GM23338 (cell line): ENCODE results near the gene FN1. TPM values are rescaled to one million over a fixed set of nuclear protein-coding genes. Genes with fewer than 3 reads are reported as not detected.

Source experiments
- ATAC-seq: fragments of 200-7000 bp; cut with Tn5 transposase; 3 replicates; pipeline ENCODE4 v1.9.1; 2020
- DNase-seq: peaks from one replicate; pipeline ENCODE4 v3.0.0-alpha.2; 2015; ENCODE audit warnings: low spot score
- H2AFZ ChIP-seq: fragments of 200-600 bp; sonication (generic); 2 replicates; pipeline ENCODE4 v1.8.0; 2016; ENCODE audit warnings: antibody characterized with exemption, mild to moderate bottlenecking, moderate library complexity
- H3F3A ChIP-seq: fragments of 200-600 bp; sonication (generic); replicated peaks from 2 replicates; pipeline ENCODE4 v1.8.0; 2017; ENCODE audit warnings: antibody characterized with exemption, mixed run types, low read depth
- H3K27ac ChIP-seq: fragments of 200-600 bp; sonication (generic); 2 replicates; pipeline ENCODE4 v1.6.1; 2016; ENCODE audit warnings: low read depth
- H3K27me3 ChIP-seq: fragments of 200-600 bp; sonication (generic); 2 replicates; pipeline ENCODE4 v1.8.0; 2016; ENCODE audit warnings: mild to moderate bottlenecking, mixed run types, moderate library complexity; ENCODE audit not compliant: insufficient read depth
- H3K36me3 ChIP-seq: fragments of 200-600 bp; sonication (generic); 2 replicates; pipeline ENCODE4 v1.8.0; 2016; ENCODE audit warnings: mild to moderate bottlenecking; ENCODE audit not compliant: insufficient read depth
- H3K4me1 ChIP-seq: fragments of 200-600 bp; sonication (generic); 2 replicates; pipeline ENCODE4 v1.8.0; 2016; ENCODE audit warnings: mild to moderate bottlenecking, moderate library complexity; ENCODE audit not compliant: insufficient read depth
- H3K4me2 ChIP-seq: fragments of 200-600 bp; sonication (generic); 2 replicates; pipeline ENCODE4 v1.7.1; 2017; ENCODE audit warnings: mixed run types
- H3K4me3 ChIP-seq: fragments of 200-600 bp; sonication (generic); 2 replicates; pipeline ENCODE4 v1.6.1; 2016; ENCODE audit warnings: mixed run types
- H3K79me2 ChIP-seq: fragments of 200-600 bp; sonication (generic); replicated peaks from 2 replicates; pipeline ENCODE4 v1.8.0; 2017; ENCODE audit warnings: mild to moderate bottlenecking; ENCODE audit not compliant: insufficient read depth
- H3K9me2 ChIP-seq: fragments of 200-600 bp; sonication (generic); 2 replicates; pipeline ENCODE4 v1.8.0; 2017; ENCODE audit not compliant: insufficient read depth
- H4K20me1 ChIP-seq: fragments of 200-600 bp; sonication (generic); replicated peaks from 2 replicates; pipeline ENCODE4 v1.8.0; 2017; ENCODE audit warnings: mild to moderate bottlenecking; ENCODE audit not compliant: insufficient read depth
- H3K27ac Mint-ChIP-seq: 2 replicates; pipeline ENCODE4 v1.8.0; 2020; ENCODE audit warnings: inconsistent platforms, mild to moderate bottlenecking, moderate library complexity, mixed read lengths
- H3K27me3 Mint-ChIP-seq: 3 replicates; pipeline ENCODE4 v1.8.0; 2022; ENCODE audit warnings: low read depth, mild to moderate bottlenecking, moderate library complexity, mixed read lengths, inconsistent platforms; ENCODE audit not compliant: insufficient read depth, poor library complexity
- H3K36me3 Mint-ChIP-seq: 3 replicates; pipeline ENCODE4 v1.8.0; 2021; ENCODE audit warnings: low read depth, mild to moderate bottlenecking, inconsistent platforms, moderate library complexity, mixed read lengths
- H3K4me1 Mint-ChIP-seq: 3 replicates; pipeline ENCODE4 v1.8.0; 2020; ENCODE audit warnings: mild to moderate bottlenecking, inconsistent platforms, mixed read lengths
- H3K4me3 Mint-ChIP-seq: 3 replicates; pipeline ENCODE4 v1.8.0; 2021; ENCODE audit warnings: moderate library complexity, mild to moderate bottlenecking, inconsistent platforms, mixed read lengths
- H3K9me3 Mint-ChIP-seq: 3 replicates; pipeline ENCODE4 v1.8.0; 2020; ENCODE audit warnings: moderate library complexity, mild to moderate bottlenecking, inconsistent platforms, mixed read lengths
- ETS1 ChIP-seq: IDR thresholded peaks from 2 replicates; pipeline ENCODE4 v1.6.1; 2016; ENCODE audit warnings: antibody characterized with exemption
- EZH2phosphoT487 ChIP-seq: fragments of 200-600 bp; sonication (generic); IDR thresholded peaks from one replicate; pipeline ENCODE4 v1.8.1; 2018; ENCODE audit warnings: antibody characterized with exemption; ENCODE audit not compliant: unreplicated experiment
- JUNB ChIP-seq: IDR thresholded peaks from one replicate; pipeline ENCODE4 v1.6.1; 2016; ENCODE audit warnings: antibody characterized with exemption; ENCODE audit not compliant: unreplicated experiment
- NANOG ChIP-seq: IDR thresholded peaks from 2 replicates; pipeline ENCODE4 v1.6.1; 2016; ENCODE audit warnings: antibody characterized with exemption, borderline replicate concordance
- POLR2AphosphoS5 ChIP-seq: IDR thresholded peaks from 2 replicates; pipeline ENCODE4 v1.6.1; 2016; ENCODE audit warnings: antibody characterized with exemption, low read depth
- ZNF331 ChIP-seq: fragments of 250-450 bp; sonication (Bioruptor Pico); IDR thresholded peaks from 2 replicates; pipeline ENCODE4 v1.5.0; 2020; ENCODE audit warnings: low read depth, mild to moderate bottlenecking, moderate library complexity
- ZNF462 ChIP-seq: fragments of 250-450 bp; sonication (Bioruptor Pico); IDR thresholded peaks from 2 replicates; pipeline ENCODE4 v1.5.0; 2020; ENCODE audit warnings: mild to moderate bottlenecking, moderate library complexity
- polyA plus RNA-seq: library from polyadenylated mRNA; unstranded; fragments of >200 nt; fragmentation: Nextera tagmentation; extraction: Ambion mirVana; gene quantifications from 2 replicates; pipeline ENCODE4 v1.2.1, GENCODE V29; 2016
- total RNA-seq: library from RNA; depleted of rRNA; stranded (reverse); fragments of >200 nt; shearing (Covaris generic); gene quantifications from 2 replicates; pipeline ENCODE4 v1.2.3, GENCODE V29; 2014
- TF ChIP-seq, protein P1 (sequence below), 2 experiments: fragments of 200-600 bp in 1 of 2; sonication (generic) in 1 of 2; conservative IDR thresholded peaks; 2 replicates each; pipeline versions ENCODE4 v1.5.1 to v1.6.1; 2016 to 2017; ENCODE audit warnings: antibody characterized with exemption in 2 of 2, low read depth in 2 of 2, mild to moderate bottlenecking in 2 of 2, moderate library complexity in 1 of 2

FN1 gene
- total and polyA plus RNA-seq, 2 experiments from 2014 or later: 79.6 to 255 TPM

DNA sequence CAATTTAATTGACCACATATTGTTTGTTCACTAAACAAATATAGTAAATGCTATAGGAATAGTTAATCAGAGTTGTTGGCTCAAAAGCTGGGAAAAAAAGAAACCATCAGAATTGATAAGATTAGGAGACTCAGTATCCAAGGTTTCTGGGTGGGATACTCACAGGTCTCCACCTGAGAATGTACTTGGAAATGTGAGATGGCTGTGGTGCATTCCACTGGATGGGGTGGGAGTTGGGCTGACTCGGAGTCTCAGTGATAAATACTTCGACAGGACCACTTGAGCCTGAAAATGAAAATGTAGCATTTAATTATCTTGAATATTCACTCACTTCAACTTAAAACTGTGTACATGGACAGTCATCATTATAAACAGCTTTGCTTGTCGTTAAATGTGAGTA is 21.2 kb downstream of the FN1 start:
- Histone ChIP-seq H3K9me2 (no peaks in the 10 kb centered on the region), H3K36me3 (peaks cover 24% of the 10 kb centered on the region), H3K27me3 (no peaks in the 10 kb centered on the region), H3K79me2 (no peaks in the 10 kb centered on the region), H2AFZ (no peak overlapping the region), H4K20me1 (no peaks in the 10 kb centered on the region; the same call in 1 of the 2 replicates), H3F3A (no peaks in the 10 kb centered on the region), H3K4me3 (no peak overlapping the region), H3K27ac (no peak overlapping the region), H3K4me2 (no peak overlapping the region), H3K4me1 (no peaks in the 10 kb centered on the region)
- H3K27ac Mint-ChIP-seq: peak overlapping the region; percentile 71; the same call in 1 of the 2 replicates
- H3K27me3 Mint-ChIP-seq: no peaks in the 10 kb centered on the region
- ATAC-seq: peak; percentile 63
- peak; percentile 27 for DNase-seq
- H3K4me1 Mint-ChIP-seq: peaks cover 5% of the 10 kb centered on the region; the same call in 2 of the 3 replicates
- peaks cover 18% of the 10 kb centered on the region for H3K36me3 Mint-ChIP-seq
- TF ChIP-seq ZNF462 (CRISPR knock-in tag): no peak
- no peak for TF ChIP-seq JUNB
- TF ChIP-seq, protein P1, sequence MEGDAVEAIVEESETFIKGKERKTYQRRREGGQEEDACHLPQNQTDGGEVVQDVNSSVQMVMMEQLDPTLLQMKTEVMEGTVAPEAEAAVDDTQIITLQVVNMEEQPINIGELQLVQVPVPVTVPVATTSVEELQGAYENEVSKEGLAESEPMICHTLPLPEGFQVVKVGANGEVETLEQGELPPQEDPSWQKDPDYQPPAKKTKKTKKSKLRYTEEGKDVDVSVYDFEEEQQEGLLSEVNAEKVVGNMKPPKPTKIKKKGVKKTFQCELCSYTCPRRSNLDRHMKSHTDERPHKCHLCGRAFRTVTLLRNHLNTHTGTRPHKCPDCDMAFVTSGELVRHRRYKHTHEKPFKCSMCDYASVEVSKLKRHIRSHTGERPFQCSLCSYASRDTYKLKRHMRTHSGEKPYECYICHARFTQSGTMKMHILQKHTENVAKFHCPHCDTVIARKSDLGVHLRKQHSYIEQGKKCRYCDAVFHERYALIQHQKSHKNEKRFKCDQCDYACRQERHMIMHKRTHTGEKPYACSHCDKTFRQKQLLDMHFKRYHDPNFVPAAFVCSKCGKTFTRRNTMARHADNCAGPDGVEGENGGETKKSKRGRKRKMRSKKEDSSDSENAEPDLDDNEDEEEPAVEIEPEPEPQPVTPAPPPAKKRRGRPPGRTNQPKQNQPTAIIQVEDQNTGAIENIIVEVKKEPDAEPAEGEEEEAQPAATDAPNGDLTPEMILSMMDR (conservative IDR thresholded peaks at IDR 0.05; ENCODE audit: low read depth in 2 of 2): no peak
- TF ChIP-seq POLR2AphosphoS5: no peak
- no peak for TF ChIP-seq ZNF331
- no peak for TF ChIP-seq ETS1
- TF ChIP-seq EZH2phosphoT487: no peak
- no peak for TF ChIP-seq NANOG
- no peak overlapping the region for H3K4me3 Mint-ChIP-seq
- H3K9me3 Mint-ChIP-seq: no peaks in the 10 kb centered on the region
